ENCODE data around the gene TMX4.
"Not testable (repeated sequence)": the region's sequence is repeated elsewhere in the genome, so short reads cannot be mapped to it uniquely, and the experiment has no call there.

TMX4 gene

GRCh38 chr20:8019246-8019997, at the start of gene TMX4:
TMX4 (minus strand) TSS chr20:8019761; CDS start chr20:8019613, 148 bp downstream.
- H3K4me3 ChIP-seq (ENCODE audit: low read depth, low read length): peak within 1 kb of the TSS; percentile 78

GRCh38 chr20:8067082-8067481, 47.5 kb upstream of the TMX4 start:
- no peak overlapping the region for H3K4me3 ChIP-seq (ENCODE audit: low read depth, low read length)

GRCh38 chr20:8066662-8067061, 47.1 kb upstream of the TMX4 start:
- H3K4me3 ChIP-seq (ENCODE audit: low read depth, low read length): no peak overlapping the region

GRCh38 chr20:8065691-8066090, 46.1 kb upstream of the TMX4 start:
- no peak overlapping the region for H3K4me3 ChIP-seq (ENCODE audit: low read depth, low read length)

- H3K4me3 ChIP-seq (ENCODE audit: low read depth, low read length): no peak overlapping the region
These were observed 43.2 kb upstream of the TMX4 start for GRCh38 chr20:8062756-8063155.

GRCh38 chr20:8061861-8062518, 42.4 kb upstream of the TMX4 start:
- no peak overlapping the region for H3K4me3 ChIP-seq (ENCODE audit: low read depth, low read length)

GRCh38 chr20:8060977-8061376, 41.4 kb upstream of the TMX4 start:
- no peak overlapping the region for H3K4me3 ChIP-seq (ENCODE audit: low read depth, low read length)

GRCh38 chr20:8057871-8058270, 38.3 kb upstream of the TMX4 start:
- no peak overlapping the region for H3K4me3 ChIP-seq (ENCODE audit: low read depth, low read length)

GRCh38 chr20:8055096-8055495, 35.5 kb upstream of the TMX4 start:
- H3K4me3 ChIP-seq (ENCODE audit: low read depth, low read length): no peak overlapping the region

GRCh38 chr20:8050157-8050837, 30.7 kb upstream of the TMX4 start:
- H3K4me3 ChIP-seq (ENCODE audit: low read depth, low read length): no peak overlapping the region

- no peak overlapping the region for H3K4me3 ChIP-seq (ENCODE audit: low read depth, low read length)
These were observed 29.7 kb upstream of the TMX4 start for GRCh38 chr20:8049310-8049709.

GRCh38 chr20:8045946-8046345, 26.4 kb upstream of the TMX4 start:
- H3K4me3 ChIP-seq (ENCODE audit: low read depth, low read length): no peak overlapping the region

GRCh38 chr20:8043687-8044282, 24.2 kb upstream of the TMX4 start:
- H3K4me3 ChIP-seq (ENCODE audit: low read depth, low read length): no peak overlapping the region

- H3K4me3 ChIP-seq (ENCODE audit: low read depth, low read length): no peak overlapping the region
These were observed 19.5 kb upstream of the TMX4 start for GRCh38 chr20:8039042-8039441.

- no peak overlapping the region for H3K4me3 ChIP-seq (ENCODE audit: low read depth, low read length)
These were observed 17.2 kb upstream of the TMX4 start for GRCh38 chr20:8036771-8037170.

GRCh38 chr20:8033151-8033841, 13.7 kb upstream of the TMX4 start:
- H3K4me3 ChIP-seq (ENCODE audit: low read depth, low read length): no peak overlapping the region

- H3K4me3 ChIP-seq (ENCODE audit: low read depth, low read length): no peak overlapping the region
These were observed 12.9 kb upstream of the TMX4 start for GRCh38 chr20:8032499-8032898.

GRCh38 chr20:8031539-8031938, 12.0 kb upstream of the TMX4 start:
- not testable (repeated sequence) for H3K4me3 ChIP-seq (ENCODE audit: low read depth, low read length)

GRCh38 chr20:8021541-8022269, 2.1 kb upstream of the TMX4 start:
- H3K4me3 ChIP-seq (ENCODE audit: low read depth, low read length): no peak overlapping the region

- H3K4me3 ChIP-seq (ENCODE audit: low read depth, low read length): no peak overlapping the region
These were observed 936 bp upstream of the TMX4 start for GRCh38 chr20:8020314-8021079.
